ENCODE data around the gene EPG5.
A peak's percentile ranks its signal among the peaks of the same experiment; 100 is the strongest.

EPG5 gene

DNA sequence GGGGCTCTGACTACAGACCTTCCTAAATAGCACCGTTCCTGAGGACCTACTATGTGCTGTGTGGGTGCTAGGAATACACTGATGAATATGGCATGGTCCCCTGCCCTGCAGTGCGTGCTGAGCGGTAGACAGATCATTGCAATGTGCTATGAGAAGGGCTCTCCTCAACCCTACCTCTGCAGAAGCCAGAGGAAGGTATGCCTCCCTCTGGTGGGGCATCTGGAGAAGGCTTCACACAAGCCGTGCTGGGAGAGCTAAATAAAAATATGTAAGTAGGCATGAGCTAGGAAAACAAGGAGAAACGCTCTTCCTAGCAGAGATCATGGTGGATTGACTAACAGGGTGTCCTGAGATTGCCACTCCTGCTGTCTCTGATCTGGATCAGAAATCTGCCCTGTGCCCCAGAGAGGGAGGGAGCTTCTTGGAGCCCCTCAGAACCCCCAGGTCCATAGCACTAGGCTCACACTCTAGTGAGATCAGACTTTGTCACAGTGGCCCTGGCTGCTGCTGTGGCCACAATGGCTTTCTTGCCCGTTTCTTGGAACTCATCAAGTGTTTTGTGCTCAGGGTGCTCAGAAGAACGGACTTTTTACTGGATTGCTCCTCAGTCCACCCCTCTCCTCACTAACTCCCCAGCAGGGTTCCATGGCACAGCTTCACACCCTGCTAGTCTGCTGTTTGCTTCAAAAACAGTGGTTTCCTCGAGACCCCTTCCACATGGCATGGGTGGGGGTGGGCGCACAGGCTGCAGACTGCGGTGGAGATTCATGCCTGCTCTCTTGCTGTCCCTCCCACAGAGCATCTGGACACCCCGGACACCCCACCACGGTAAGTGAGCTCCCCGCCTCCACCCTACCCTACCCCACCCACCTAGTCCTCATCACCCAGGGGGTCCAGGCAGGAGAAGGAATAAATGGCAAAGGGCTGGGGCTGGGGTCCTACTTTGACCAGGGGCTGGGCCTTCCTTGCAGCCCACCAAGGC is 127.4 kb downstream of the EPG5 start:
- no peak for DNase-seq (ENCODE audit: low spot score)
- TF ChIP-seq, protein P1, sequence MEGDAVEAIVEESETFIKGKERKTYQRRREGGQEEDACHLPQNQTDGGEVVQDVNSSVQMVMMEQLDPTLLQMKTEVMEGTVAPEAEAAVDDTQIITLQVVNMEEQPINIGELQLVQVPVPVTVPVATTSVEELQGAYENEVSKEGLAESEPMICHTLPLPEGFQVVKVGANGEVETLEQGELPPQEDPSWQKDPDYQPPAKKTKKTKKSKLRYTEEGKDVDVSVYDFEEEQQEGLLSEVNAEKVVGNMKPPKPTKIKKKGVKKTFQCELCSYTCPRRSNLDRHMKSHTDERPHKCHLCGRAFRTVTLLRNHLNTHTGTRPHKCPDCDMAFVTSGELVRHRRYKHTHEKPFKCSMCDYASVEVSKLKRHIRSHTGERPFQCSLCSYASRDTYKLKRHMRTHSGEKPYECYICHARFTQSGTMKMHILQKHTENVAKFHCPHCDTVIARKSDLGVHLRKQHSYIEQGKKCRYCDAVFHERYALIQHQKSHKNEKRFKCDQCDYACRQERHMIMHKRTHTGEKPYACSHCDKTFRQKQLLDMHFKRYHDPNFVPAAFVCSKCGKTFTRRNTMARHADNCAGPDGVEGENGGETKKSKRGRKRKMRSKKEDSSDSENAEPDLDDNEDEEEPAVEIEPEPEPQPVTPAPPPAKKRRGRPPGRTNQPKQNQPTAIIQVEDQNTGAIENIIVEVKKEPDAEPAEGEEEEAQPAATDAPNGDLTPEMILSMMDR (IDR thresholded peaks at IDR 0.05; ENCODE audit: extremely low read depth, missing control alignments) = no peak

DNA sequence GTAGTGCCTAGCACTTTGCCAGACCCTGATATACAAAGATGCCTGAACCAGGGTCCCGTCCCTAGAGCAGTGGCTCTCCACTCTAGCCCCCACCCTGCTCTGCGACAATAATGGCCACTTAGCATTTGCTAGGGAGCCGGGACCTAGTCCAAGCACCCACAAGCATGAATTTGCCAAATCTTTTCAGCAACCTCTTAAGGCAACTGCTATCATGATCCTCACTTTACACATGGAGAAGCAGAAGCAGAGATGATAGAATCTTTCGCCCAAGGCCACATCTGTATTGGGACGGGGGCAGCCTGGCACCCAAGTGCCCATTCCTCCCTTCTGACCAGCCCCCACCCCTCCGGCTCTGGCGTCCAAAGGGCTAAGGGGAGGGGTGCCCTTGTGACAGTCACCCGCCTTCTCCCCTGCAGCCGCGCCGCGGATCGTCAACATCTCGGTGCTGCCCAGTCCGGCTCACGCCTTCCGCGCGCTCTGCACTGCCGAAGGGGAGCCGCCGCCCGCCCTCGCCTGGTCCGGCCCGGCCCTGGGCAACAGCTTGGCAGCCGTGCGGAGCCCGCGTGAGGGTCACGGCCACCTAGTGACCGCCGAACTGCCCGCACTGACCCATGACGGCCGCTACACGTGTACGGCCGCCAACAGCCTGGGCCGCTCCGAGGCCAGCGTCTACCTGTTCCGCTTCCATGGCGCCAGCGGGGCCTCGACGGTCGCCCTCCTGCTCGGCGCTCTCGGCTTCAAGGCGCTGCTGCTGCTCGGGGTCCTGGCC is 128.6 kb downstream of the EPG5 start:
- TF ChIP-seq, protein P1 (IDR thresholded peaks at IDR 0.05; ENCODE audit: extremely low read depth, missing control alignments) = no peak
- DNase-seq (ENCODE audit: low spot score) = no peak

DNA sequence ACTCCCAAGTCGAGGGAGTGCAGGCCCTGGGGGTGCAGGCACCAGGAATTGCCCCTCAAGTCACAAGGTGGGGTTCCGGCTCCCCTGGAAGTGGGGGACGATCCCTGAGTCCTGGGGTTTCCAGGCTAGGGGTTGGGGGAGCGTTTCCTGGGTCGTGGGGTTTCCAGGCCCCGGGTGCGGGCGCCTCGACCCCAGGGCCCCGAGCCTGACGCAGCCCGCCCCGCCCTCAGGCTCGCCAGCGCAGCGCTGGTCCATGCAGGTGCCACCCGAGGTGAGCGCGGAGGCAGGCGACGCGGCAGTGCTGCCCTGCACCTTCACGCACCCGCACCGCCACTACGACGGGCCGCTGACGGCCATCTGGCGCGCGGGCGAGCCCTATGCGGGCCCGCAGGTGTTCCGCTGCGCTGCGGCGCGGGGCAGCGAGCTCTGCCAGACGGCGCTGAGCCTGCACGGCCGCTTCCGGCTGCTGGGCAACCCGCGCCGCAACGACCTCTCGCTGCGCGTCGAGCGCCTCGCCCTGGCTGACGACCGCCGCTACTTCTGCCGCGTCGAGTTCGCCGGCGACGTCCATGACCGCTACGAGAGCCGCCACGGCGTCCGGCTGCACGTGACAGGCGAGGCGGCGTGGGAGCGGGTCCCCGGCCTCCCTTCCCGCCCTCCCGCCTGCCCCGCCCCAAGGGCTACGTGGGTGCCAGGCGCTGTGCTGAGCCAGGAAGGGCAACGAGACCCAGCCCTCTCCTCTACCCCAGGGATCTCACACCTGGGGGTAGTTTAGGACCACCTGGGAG is 129.7 kb downstream of the EPG5 start:
- peak; percentile 49 for DNase-seq (ENCODE audit: low spot score)
- TF ChIP-seq, protein P1 (IDR thresholded peaks at IDR 0.05; ENCODE audit: extremely low read depth, missing control alignments) = no peak

DNA sequence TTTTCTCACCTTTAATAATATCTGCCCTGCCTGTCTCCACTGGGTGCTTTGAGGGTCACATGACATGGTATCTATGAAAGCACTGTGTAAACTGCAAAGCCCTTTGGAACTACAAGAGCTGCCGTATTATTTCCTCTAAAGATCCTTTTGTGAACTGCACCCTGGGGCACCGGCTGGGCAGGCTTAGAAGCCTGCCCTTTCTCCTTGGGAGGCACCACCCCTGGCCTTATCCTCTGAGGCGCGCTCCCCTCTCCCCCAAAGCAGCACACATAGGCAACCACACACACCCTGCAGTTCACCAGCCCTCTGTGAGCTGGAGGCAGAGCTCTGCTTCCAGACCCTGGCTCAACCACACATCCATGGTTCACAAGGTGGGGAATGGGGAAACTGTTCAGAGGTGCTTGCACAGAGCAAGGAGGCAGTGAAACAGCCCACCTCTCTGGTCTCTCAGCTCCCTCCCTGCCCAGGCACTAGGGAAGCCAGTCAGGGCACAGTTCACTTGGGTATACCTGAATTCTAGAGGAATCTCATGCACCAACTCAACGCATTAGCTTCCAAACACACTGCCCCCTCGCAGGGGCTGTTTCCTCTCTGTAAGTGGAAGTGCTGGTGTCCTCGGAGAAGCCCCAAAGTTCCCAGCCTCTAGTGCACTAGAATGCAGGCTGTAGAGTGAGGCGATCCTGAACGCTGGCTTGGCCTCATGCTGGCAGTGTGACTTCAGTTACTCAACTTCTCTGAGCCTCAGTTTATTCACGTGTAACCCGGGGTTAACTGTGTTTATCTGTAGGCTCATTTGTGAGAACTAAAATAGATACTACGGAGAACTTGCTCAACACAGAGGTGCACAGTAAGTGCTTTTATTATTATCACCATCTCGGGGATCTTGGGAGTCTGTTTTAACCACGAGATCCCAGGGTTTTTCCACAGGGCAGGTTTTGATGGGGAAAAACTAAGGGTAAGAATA is 130.6 kb downstream of the EPG5 start:
- no peak for DNase-seq (ENCODE audit: low spot score)
- TF ChIP-seq, protein P1 (IDR thresholded peaks at IDR 0.05; ENCODE audit: extremely low read depth, missing control alignments) = no peak

DNA sequence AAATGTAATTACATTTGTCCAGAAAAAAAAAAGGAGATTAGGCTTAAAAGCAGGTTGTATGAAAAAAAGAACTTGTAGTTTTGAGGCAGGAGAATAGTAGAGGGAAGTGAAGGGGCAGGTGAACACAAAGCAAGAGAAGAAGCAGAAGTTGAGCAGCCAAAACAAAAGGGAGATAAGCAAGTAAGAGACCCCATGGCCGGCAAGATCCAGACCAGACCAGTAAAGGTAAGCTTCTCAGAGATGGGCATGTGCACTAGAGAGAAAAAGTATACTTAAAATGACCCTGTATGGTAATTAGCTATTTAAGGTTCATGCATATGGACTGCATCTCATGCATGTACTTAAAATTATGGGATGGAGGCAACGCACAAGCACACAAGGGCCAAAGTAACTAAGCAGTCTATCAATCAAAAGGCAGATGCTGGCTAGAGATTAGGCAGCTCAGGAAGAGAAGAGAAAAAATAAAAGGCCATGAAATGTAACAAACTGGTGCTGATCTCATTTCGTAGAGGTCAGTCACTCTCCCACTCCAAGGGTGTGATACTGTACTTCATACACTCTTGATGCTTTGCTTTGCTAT is 132.0 kb downstream of the EPG5 start:
- DNase-seq (ENCODE audit: low spot score) = no peak
- TF ChIP-seq, protein P1 (IDR thresholded peaks at IDR 0.05; ENCODE audit: extremely low read depth, missing control alignments) = no peak

DNA sequence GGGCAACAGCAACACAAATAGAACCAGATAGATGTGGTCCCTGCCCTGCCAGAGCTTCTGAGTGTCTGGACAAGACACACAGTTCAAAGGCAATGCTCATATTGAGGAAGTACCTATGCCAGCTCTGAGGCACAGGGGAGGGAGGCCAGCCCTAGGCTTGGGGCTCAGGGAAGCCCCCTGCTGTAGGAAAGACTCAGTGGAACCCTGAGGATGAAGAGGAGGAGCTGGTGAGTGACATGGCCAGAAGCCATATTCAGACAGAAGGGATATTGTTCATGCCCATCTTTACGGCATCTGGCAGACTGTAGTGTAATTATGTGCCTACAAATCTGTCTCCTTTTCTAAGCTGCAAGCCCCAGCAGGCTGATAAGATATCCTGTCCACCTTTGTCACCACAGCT is 132.8 kb downstream of the EPG5 start:
- TF ChIP-seq, protein P1 (IDR thresholded peaks at IDR 0.05; ENCODE audit: extremely low read depth, missing control alignments) = no peak
- no peak for DNase-seq (ENCODE audit: low spot score)
